CD4-positive, alpha-beta T cell (primary cell): ENCODE data around the gene CREB3L1. TPM values are rescaled to one million over a fixed set of nuclear protein-coding genes. Genes with fewer than 3 reads are reported as not detected.
A peak's percentile ranks its signal among the peaks of the same experiment; 100 is the strongest.

ENCODE experiments used
- ATAC-seq: fragments of 200-7000 bp; cut with Tn5 transposase; one replicate; pipeline ENCODE4 v1.10.0; 2022; ENCODE audit warnings: mild to moderate bottlenecking; ENCODE audit not compliant: poor library complexity
- CTCF ChIA-PET: fragments of 350-600 bp; sonication (Branson Sonifier 250); formaldehyde crosslinking; loops from one replicate; lab custom pipeline; 2021; ENCODE audit warnings: antibody characterized with exemption, inconsistent platforms; lab: Charles Lee
- POLR2A ChIA-PET: fragments of 350-600 bp; sonication (Branson Sonifier 250); formaldehyde crosslinking; loops from one replicate; lab custom pipeline; 2021; ENCODE audit warnings: antibody characterized with exemption, inconsistent platforms; lab: Charles Lee
- DNase-seq, 14 experiments: peaks; one replicate each; pipeline ENCODE4 v3.0.0-alpha.2; 2013 to 2020; ENCODE audit warnings: mixed read lengths in 2 of 14
- H3K27ac ChIP-seq, 2 donors: one replicate each; pipeline versions ENCODE4 v1.5.1 to v1.7.0; 2013; ENCODE audit warnings: low read length in 2 of 2, low read depth in 1 of 2, mild to moderate bottlenecking in 1 of 2
- H3K27me3 ChIP-seq, 2 experiments: 1 replicate in 1 of 2; 2 replicates in 1 of 2; pipeline versions ENCODE4 v1.6.1 to v1.7.0; 2013; ENCODE audit warnings: low read length in 2 of 2, control low read depth in 1 of 2, mild to moderate bottlenecking in 1 of 2, moderate library complexity in 1 of 2; ENCODE audit not compliant: insufficient read depth in 2 of 2, control insufficient read depth in 1 of 2
- H3K36me3 ChIP-seq: one replicate; pipeline ENCODE4 v1.6.1; 2013; ENCODE audit warnings: low read length, control low read depth; ENCODE audit not compliant: insufficient read depth
- H3K4me1 ChIP-seq: one replicate; pipeline ENCODE4 v1.6.1; 2013; ENCODE audit warnings: low read length, control low read depth; ENCODE audit not compliant: insufficient read depth
- H3K4me3 ChIP-seq: one replicate; pipeline ENCODE4 v1.5.1; 2013; ENCODE audit warnings: mild to moderate bottlenecking, low read length, moderate library complexity
- H3K9me3 ChIP-seq, 2 experiments: 1 replicate in 1 of 2; 2 replicates in 1 of 2; pipeline versions ENCODE4 v1.6.1 to v1.7.0; 2013; ENCODE audit warnings: low read length in 2 of 2, mild to moderate bottlenecking in 2 of 2, control low read depth in 1 of 2, moderate library complexity in 1 of 2; ENCODE audit not compliant: control insufficient read depth in 1 of 2, insufficient read depth in 1 of 2
- H3K27ac Mint-ChIP-seq: one replicate; pipeline ENCODE4 v1.8.0; 2020; ENCODE audit warnings: mixed read lengths
- H3K27me3 Mint-ChIP-seq: one replicate; pipeline ENCODE4 v1.8.0; 2021; ENCODE audit warnings: mixed read lengths
- H3K36me3 Mint-ChIP-seq: one replicate; pipeline ENCODE4 v1.8.0; 2021; ENCODE audit warnings: low read depth, mixed read lengths
- H3K4me1 Mint-ChIP-seq: one replicate; pipeline ENCODE4 v1.8.0; 2021; ENCODE audit warnings: low read depth, mixed read lengths
- H3K4me3 Mint-ChIP-seq: one replicate; pipeline ENCODE4 v1.8.0; 2020; ENCODE audit warnings: mild to moderate bottlenecking, mixed read lengths
- H3K9me3 Mint-ChIP-seq: one replicate; pipeline ENCODE4 v1.8.0; 2020; ENCODE audit warnings: mixed read lengths
- intact Hi-C, 2 experiments: fragments of 100-400 bp; cut with DNase I in 1 of 2; cut with micrococcal nuclease in 1 of 2; formaldehyde crosslinking; loops; one replicate each; pipeline versions ENCODE4 v1.15.1 to v1.9.0; 2023 to 2025; cut with DNase I, micrococcal nuclease
- total RNA-seq, 174 experiments: library from RNA in 2 of 174; stranded (reverse) in 2 of 174; gene quantifications; one replicate each; pipeline ENCODE4 v1.2.3 and lab custom pipeline; 2021 to 2026
- TF ChIP-seq, protein P1 (sequence below): fragments of 200-600 bp; IDR thresholded peaks from one replicate; pipeline ENCODE4 v1.8.0; 2022; ENCODE audit warnings: antibody characterized with exemption, mild to moderate bottlenecking

CREB3L1 gene
- total RNA-seq, 2 experiments from 2014 or later: not detected

DNA sequence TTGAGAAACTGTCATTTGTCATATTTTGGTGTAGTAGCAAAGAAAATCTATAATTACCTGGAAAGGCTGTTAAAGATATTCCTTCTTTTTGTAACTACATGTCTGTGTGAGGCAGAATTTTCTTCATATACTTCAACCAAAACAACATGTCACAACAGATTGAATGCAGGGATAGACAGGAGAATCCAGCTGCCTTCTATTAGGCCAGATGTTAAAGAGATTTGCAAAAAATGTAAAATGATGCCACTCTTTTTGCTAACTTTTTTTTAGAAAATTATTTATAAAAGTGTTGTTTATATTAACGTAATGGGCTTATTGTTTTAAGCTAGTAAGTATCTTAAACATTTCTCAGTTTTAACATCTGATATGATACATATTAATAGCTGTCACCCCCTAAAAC is 82.5 kb downstream of the CREB3L1 start:
- Mint-ChIP-seq H3K27me3 (no peaks in the 10 kb centered on the region), H3K4me3 (peak overlapping the region; percentile 58), H3K9me3 (no peaks in the 10 kb centered on the region), H3K27ac (peak overlapping the region; percentile 91), H3K4me1 (peaks cover 64% of the 10 kb centered on the region), H3K36me3 (peaks cover 32% of the 10 kb centered on the region)
- H3K4me3 ChIP-seq: no peak overlapping the region
- peaks cover 45% of the 10 kb centered on the region for H3K36me3 ChIP-seq
- ChIA-PET CTCF (interaction anchor here (1.0 to 3.4 kb wide), 3 partner anchors 8 to 12 kb away, joined by 3 to 40 read pairs (median 7); partner anchors contain the start of gene DGKZ), POLR2A (interaction anchor here (0.8 to 2.7 kb wide), 3 partner anchors 8 to 19 kb away, joined by 4 to 26 read pairs (median 22); no protein-coding TSS in a partner anchor)
- H3K9me3 ChIP-seq: no peaks in the 10 kb centered on the region
- peaks cover 78% of the 10 kb centered on the region for H3K4me1 ChIP-seq
- no peak for DNase-seq
- H3K27me3 ChIP-seq: no peaks in the 10 kb centered on the region
- H3K27ac ChIP-seq: no peak overlapping the region
- no peak for ATAC-seq
- TF ChIP-seq, protein P1, sequence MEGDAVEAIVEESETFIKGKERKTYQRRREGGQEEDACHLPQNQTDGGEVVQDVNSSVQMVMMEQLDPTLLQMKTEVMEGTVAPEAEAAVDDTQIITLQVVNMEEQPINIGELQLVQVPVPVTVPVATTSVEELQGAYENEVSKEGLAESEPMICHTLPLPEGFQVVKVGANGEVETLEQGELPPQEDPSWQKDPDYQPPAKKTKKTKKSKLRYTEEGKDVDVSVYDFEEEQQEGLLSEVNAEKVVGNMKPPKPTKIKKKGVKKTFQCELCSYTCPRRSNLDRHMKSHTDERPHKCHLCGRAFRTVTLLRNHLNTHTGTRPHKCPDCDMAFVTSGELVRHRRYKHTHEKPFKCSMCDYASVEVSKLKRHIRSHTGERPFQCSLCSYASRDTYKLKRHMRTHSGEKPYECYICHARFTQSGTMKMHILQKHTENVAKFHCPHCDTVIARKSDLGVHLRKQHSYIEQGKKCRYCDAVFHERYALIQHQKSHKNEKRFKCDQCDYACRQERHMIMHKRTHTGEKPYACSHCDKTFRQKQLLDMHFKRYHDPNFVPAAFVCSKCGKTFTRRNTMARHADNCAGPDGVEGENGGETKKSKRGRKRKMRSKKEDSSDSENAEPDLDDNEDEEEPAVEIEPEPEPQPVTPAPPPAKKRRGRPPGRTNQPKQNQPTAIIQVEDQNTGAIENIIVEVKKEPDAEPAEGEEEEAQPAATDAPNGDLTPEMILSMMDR: no peak
- intact Hi-C loops: no loop called here

- H3K4me1 ChIP-seq: peaks cover 77% of the 10 kb centered on the region
- peaks cover 34% of the 10 kb centered on the region for H3K36me3 Mint-ChIP-seq
- POLR2A ChIA-PET: interaction anchor here (1.0 to 2.7 kb wide), 5 partner anchors 9 to 65 kb away, joined by 4 to 26 read pairs (median 8); no protein-coding TSS in a partner anchor
- peak overlapping the region; percentile 91 for H3K27ac Mint-ChIP-seq
- TF ChIP-seq, protein P1: no peak
- intact Hi-C loops: loop anchor here in 1 of 2 experiments (1.0 kb wide), 1 partner anchor 8 kb away; no protein-coding TSS in a partner anchor
- H3K36me3 ChIP-seq: peaks cover 46% of the 10 kb centered on the region
- H3K9me3 ChIP-seq: no peaks in the 10 kb centered on the region
- DNase-seq (peak in 1 of 14 experiments; percentile 51), ATAC-seq (no peak)
- H3K27me3 Mint-ChIP-seq: no peaks in the 10 kb centered on the region
- peak overlapping the region; percentile 84 for H3K4me3 Mint-ChIP-seq
- CTCF ChIA-PET: interaction anchor here (1.4 to 3.4 kb wide), 3 partner anchors 9 to 14 kb away, joined by 3 to 40 read pairs (median 6); partner anchors contain the start of gene DGKZ
- peak overlapping the region; percentile 68 to 81 for H3K27ac ChIP-seq
- no peaks in the 10 kb centered on the region for H3K9me3 Mint-ChIP-seq
- peaks cover 73% of the 10 kb centered on the region for H3K4me1 Mint-ChIP-seq
- H3K4me3 ChIP-seq: peak overlapping the region; percentile 55
- no peaks in the 10 kb centered on the region for H3K27me3 ChIP-seq
Observed at GRCh38 chr11:46360878-46361277, 83.4 kb downstream of the CREB3L1 start.

DNA sequence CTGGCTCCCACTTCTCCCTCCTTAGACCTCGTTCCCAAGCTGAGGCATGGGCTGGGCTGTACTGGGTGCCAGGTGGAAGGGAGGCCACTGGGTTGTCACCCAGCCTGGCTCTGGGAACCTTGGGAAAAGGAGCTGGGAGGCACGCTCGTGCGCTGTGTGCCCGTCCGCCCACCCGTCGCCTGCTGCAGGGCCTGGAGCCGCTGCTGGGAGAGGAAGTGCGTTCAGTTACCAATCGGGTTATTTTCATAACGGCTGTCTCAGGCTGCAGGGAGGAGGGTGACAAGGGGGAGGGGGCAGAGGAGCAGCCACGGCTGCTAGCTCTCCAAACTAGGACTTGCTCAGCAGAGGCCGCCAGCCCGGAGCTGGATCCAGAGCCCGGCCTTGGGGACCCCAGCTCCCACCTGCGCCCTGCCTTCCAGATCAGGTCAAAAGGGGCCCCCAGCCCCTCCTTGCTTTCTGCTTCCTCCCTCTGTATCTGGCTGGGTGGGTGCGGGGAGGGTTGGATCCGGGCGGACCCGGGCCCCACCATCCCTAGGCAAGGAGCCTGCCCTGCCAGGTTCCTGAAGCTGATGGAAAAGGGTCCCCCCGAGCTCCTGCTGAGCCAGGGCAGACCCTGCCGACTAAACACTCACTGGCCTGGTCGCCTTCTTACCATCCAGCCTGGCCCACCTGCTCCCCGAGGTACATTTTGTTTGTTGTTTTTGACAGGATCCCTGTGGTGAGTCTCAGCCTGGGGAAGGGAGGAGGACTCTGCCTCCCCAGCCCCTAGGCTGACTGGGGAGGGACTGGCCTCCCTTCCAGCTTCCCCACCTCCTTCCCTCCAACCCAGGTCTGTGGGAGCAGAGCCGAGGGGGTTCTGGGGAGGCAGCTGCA is 84.1 kb downstream of the CREB3L1 start:
- DNase-seq (peak; percentile 47 to 84 (median 65)), ATAC-seq (peak; percentile 99)
- H3K4me1 ChIP-seq: peaks cover 75% of the 10 kb centered on the region
- H3K4me3 Mint-ChIP-seq: peak overlapping the region; percentile 84
- intact Hi-C loops: loop anchor here (1.0 kb wide), 2 partner anchors 8 to 12 kb away; no protein-coding TSS in a partner anchor
- H3K9me3 Mint-ChIP-seq: no peaks in the 10 kb centered on the region
- H3K9me3 ChIP-seq: no peaks in the 10 kb centered on the region
- TF ChIP-seq, protein P1: no peak
- H3K27ac ChIP-seq: peak overlapping the region; percentile 68 to 81
- H3K36me3 Mint-ChIP-seq: peaks cover 28% of the 10 kb centered on the region
- ChIA-PET CTCF (interaction anchor here (1.4 to 3.4 kb wide), 3 partner anchors 10 to 14 kb away, joined by 3 to 40 read pairs (median 6); partner anchors contain the start of gene DGKZ), POLR2A (interaction anchor here (1.0 to 2.7 kb wide), 7 partner anchors 9 to 66 kb away, joined by 3 to 26 read pairs (median 4); no protein-coding TSS in a partner anchor)
- H3K27me3 Mint-ChIP-seq: no peaks in the 10 kb centered on the region
- H3K27me3 ChIP-seq: no peaks in the 10 kb centered on the region
- peak overlapping the region; percentile 55 for H3K4me3 ChIP-seq
- H3K36me3 ChIP-seq: peaks cover 42% of the 10 kb centered on the region
- H3K4me1 Mint-ChIP-seq: peaks cover 69% of the 10 kb centered on the region
- peak overlapping the region; percentile 91 for H3K27ac Mint-ChIP-seq
